Mesendoderm (in vitro differentiated cells): Measurements from ENCODE around the gene CFAP221.

Experiments used
- DNase-seq: peaks from one replicate; pipeline ENCODE4 v3.0.0; 2013
- H2AK5ac ChIP-seq: 2 replicates; pipeline ENCODE4 v1.6.1; 2013; ENCODE audit warnings: low read length, inconsistent platforms
- H2BK120ac ChIP-seq: 2 replicates; pipeline ENCODE4 v1.6.1; 2013; ENCODE audit warnings: low read depth, mild to moderate bottlenecking, low read length, moderate library complexity, mixed read lengths
- H2BK15ac ChIP-seq: replicated peaks from 2 replicates; pipeline ENCODE4 v1.6.1; 2013; ENCODE audit warnings: low read depth, mild to moderate bottlenecking, moderate library complexity
- H2BK5ac ChIP-seq: 2 replicates; pipeline ENCODE4 v1.6.1; 2013; ENCODE audit warnings: low read length, inconsistent platforms
- H3K18ac ChIP-seq: 2 replicates; pipeline ENCODE4 v1.6.1; 2013; ENCODE audit warnings: mild to moderate bottlenecking, low read length, mixed read lengths
- H3K23ac ChIP-seq: one replicate; pipeline ENCODE4 v1.6.1; 2013; ENCODE audit warnings: low read length
- H3K27ac ChIP-seq: 2 replicates; pipeline ENCODE4 v1.5.1; 2013; ENCODE audit warnings: low read depth, mild to moderate bottlenecking, inconsistent platforms, low read length, moderate library complexity
- H3K27me3 ChIP-seq: 2 replicates; pipeline ENCODE4 v1.6.1; 2013; ENCODE audit warnings: low read length, control low read depth, mild to moderate bottlenecking, inconsistent platforms; ENCODE audit not compliant: insufficient read depth, poor library complexity
- H3K36me3 ChIP-seq: 2 replicates; pipeline ENCODE4 v1.6.1; 2013; ENCODE audit warnings: low read length, inconsistent platforms; ENCODE audit not compliant: control insufficient read depth, insufficient read depth
- H3K4ac ChIP-seq: one replicate; pipeline ENCODE4 v1.6.1; 2013; ENCODE audit warnings: low read depth, mild to moderate bottlenecking, low read length, moderate library complexity
- H3K4me1 ChIP-seq: 2 replicates; pipeline ENCODE4 v1.6.1; 2013; ENCODE audit warnings: low read depth, low read length, inconsistent platforms; ENCODE audit not compliant: control insufficient read depth
- H3K4me2 ChIP-seq: 2 replicates; pipeline ENCODE4 v1.6.1; 2013; ENCODE audit warnings: low read length
- H3K4me3 ChIP-seq: 2 replicates; pipeline ENCODE4 v1.5.1; 2013; ENCODE audit warnings: mild to moderate bottlenecking, low read length
- H3K56ac ChIP-seq: one replicate; pipeline ENCODE4 v1.6.1; 2013; ENCODE audit warnings: low read length
- H3K79me1 ChIP-seq: 2 replicates; pipeline ENCODE4 v1.6.1; 2013; ENCODE audit warnings: low read length, inconsistent platforms
- H3K79me2 ChIP-seq: 2 replicates; pipeline ENCODE4 v1.6.1; 2013; ENCODE audit warnings: mild to moderate bottlenecking, low read length; ENCODE audit not compliant: control insufficient read depth, insufficient read depth
- H3K9ac ChIP-seq: 2 replicates; pipeline ENCODE4 v1.6.1; 2013; ENCODE audit warnings: low read length, inconsistent platforms
- H4K5ac ChIP-seq: one replicate; pipeline ENCODE4 v1.6.1; 2013; ENCODE audit warnings: low read length
- H4K8ac ChIP-seq: one replicate; pipeline ENCODE4 v1.6.1; 2013; ENCODE audit warnings: low read depth, mild to moderate bottlenecking, control low read depth, low read length, moderate library complexity
- WGBS: extraction: QIAGEN DNeasy Blood & Tissue Kit; methylation state at CpG from one replicate; pipeline ENCODE4 v1.1.7; 2013; ENCODE audit warnings: low lambda C conversion rate, missing lambda C conversion rate; ENCODE audit not compliant: insufficient coverage; ENCODE audit errors: extremely low coverage; 5-methylcytosine and 5-hydroxymethylcytosine counted together

The CFAP221 gene

GRCh38 chr2:119698246-119698645, 154.0 kb downstream of the CFAP221 start:
- no peak overlapping the region for H3K4me3 ChIP-seq
- no peak overlapping the region for H3K9ac ChIP-seq
- H3K36me3 ChIP-seq: no peaks in the 10 kb centered on the region
- H4K8ac ChIP-seq: no peak overlapping the region
- no peaks in the 10 kb centered on the region for H3K79me1 ChIP-seq
- no peak overlapping the region for H3K23ac ChIP-seq
- no peak overlapping the region for H2BK15ac ChIP-seq
- H4K5ac ChIP-seq: no peak overlapping the region
- no peaks in the 10 kb centered on the region for H3K27me3 ChIP-seq
- DNase-seq: no peak
- no peak overlapping the region for H2AK5ac ChIP-seq
- no peak overlapping the region for H3K18ac ChIP-seq
- H2BK120ac ChIP-seq: no peak overlapping the region
- H3K4ac ChIP-seq: no peak overlapping the region
- H2BK5ac ChIP-seq: no peak overlapping the region
- H3K79me2 ChIP-seq: no peaks in the 10 kb centered on the region
- no peak overlapping the region for H3K27ac ChIP-seq
- peaks cover 2% of the 10 kb centered on the region for H3K4me1 ChIP-seq
- no CpG with 5 or more reads among the region's 3 CpGs for WGBS
- H3K56ac ChIP-seq: no peak overlapping the region
- H3K4me2 ChIP-seq: no peak overlapping the region

DNA sequence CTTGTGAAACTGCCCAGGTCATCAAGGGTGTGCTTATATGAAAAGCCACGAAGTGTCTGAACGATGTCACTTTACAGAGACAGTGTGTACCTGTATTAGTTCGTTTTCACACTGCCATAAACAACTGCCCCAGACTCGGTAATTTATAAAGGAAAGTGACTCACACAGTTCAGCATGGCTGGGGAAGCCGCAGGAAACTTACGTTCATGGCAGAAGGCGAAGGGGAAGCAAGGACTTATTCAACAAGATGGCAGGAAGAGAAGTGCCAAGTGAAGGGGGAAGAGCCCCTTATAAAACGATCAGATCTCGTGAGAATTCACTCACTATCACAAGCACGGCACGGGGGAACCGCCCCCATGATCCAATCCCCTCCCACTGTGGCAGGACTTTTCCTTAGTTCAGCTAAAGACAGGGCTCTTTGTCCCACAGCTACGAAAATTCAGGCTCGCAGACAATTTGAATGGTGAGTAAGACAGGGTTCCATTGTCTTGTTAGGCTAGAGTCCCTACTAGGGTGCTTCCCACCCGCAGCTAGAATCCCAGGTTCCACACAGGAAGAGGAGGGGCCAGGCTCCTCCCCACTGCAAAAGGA, 154.9 kb downstream of the CFAP221 start:
- Histone ChIP-seq H3K79me2 (no peaks in the 10 kb centered on the region), H3K23ac (no peak overlapping the region), H3K4me3 (no peak overlapping the region), H3K56ac (no peak overlapping the region), H4K5ac (no peak overlapping the region), H2BK5ac (no peak overlapping the region), H3K36me3 (no peaks in the 10 kb centered on the region), H2AK5ac (no peak overlapping the region), H2BK15ac (no peak overlapping the region), H4K8ac (no peak overlapping the region), H3K4ac (no peak overlapping the region), H3K79me1 (no peaks in the 10 kb centered on the region), H3K4me1 (peaks cover 2% of the 10 kb centered on the region), H2BK120ac (no peak overlapping the region), H3K9ac (no peak overlapping the region), H3K27ac (no peak overlapping the region), H3K4me2 (no peak overlapping the region), H3K27me3 (no peaks in the 10 kb centered on the region), H3K18ac (no peak overlapping the region)
- no CpG with 5 or more reads among the region's 15 CpGs for WGBS
- no peak for DNase-seq

DNA sequence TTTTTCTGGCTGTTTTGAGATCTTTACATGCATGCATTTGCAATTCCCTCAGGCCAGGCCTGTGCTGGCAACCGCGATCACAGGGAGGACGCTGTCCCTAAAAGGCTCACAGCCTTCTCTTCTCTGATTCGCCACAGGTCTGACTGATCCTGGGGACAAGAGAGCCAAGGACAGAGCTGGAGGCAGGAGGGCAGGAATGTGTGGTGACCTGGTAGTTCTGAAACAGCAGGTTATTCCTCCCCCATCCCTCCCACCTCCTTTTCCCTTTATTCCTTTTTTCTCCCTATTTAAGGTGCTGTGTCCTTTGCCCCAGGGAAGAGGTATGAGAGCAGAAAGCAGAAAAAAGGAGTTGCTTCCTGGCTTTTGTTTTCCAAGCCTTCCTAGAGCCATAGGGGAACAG, 156.6 kb downstream of the CFAP221 start:
- WGBS: no CpG with 5 or more reads among the region's 4 CpGs
- H2BK5ac ChIP-seq: no peak overlapping the region
- no peak overlapping the region for H4K5ac ChIP-seq
- H3K56ac ChIP-seq: peak overlapping the region; percentile 40
- no peak overlapping the region for H4K8ac ChIP-seq
- H3K23ac ChIP-seq: no peak overlapping the region
- H2AK5ac ChIP-seq: no peak overlapping the region
- H2BK15ac ChIP-seq: no peak overlapping the region
- H3K27me3 ChIP-seq: no peaks in the 10 kb centered on the region
- peak overlapping the region; percentile 67 for H3K27ac ChIP-seq
- H3K36me3 ChIP-seq: no peaks in the 10 kb centered on the region
- peak overlapping the region; percentile 65 for H3K18ac ChIP-seq
- H3K4me1 ChIP-seq: no peaks in the 10 kb centered on the region
- H2BK120ac ChIP-seq: no peak overlapping the region
- H3K79me1 ChIP-seq: no peaks in the 10 kb centered on the region
- peak overlapping the region; percentile 8 for H3K9ac ChIP-seq
- H3K79me2 ChIP-seq: no peaks in the 10 kb centered on the region
- H3K4me2 ChIP-seq: no peak overlapping the region
- no peak overlapping the region for H3K4ac ChIP-seq
- H3K4me3 ChIP-seq: no peak overlapping the region
- peak; percentile 87 for DNase-seq

- H3K4ac ChIP-seq: no peak overlapping the region
- H3K79me2 ChIP-seq: no peaks in the 10 kb centered on the region
- H3K23ac ChIP-seq: no peak overlapping the region
- H2AK5ac ChIP-seq: no peak overlapping the region
- H4K5ac ChIP-seq: no peak overlapping the region
- DNase-seq: no peak
- no peaks in the 10 kb centered on the region for H3K79me1 ChIP-seq
- no peak overlapping the region for H3K4me2 ChIP-seq
- H4K8ac ChIP-seq: no peak overlapping the region
- H3K56ac ChIP-seq: peak overlapping the region; percentile 40
- H3K4me3 ChIP-seq: no peak overlapping the region
- WGBS: no CpG with 5 or more reads among the region's 12 CpGs
- no peaks in the 10 kb centered on the region for H3K27me3 ChIP-seq
- no peaks in the 10 kb centered on the region for H3K4me1 ChIP-seq
- H3K9ac ChIP-seq: peak overlapping the region; percentile 8
- no peak overlapping the region for H2BK5ac ChIP-seq
- no peak overlapping the region for H2BK15ac ChIP-seq
- no peak overlapping the region for H2BK120ac ChIP-seq
- H3K27ac ChIP-seq: peak overlapping the region; percentile 67
- no peaks in the 10 kb centered on the region for H3K36me3 ChIP-seq
- peak overlapping the region; percentile 65 for H3K18ac ChIP-seq
Observed at GRCh38 chr2:119701352-119701751, 157.1 kb downstream of the CFAP221 start.

GRCh38 chr2:119702203-119702917, 158.1 kb downstream of the CFAP221 start:
- Histone ChIP-seq H3K4ac (no peak overlapping the region), H2BK120ac (no peak overlapping the region), H2BK15ac (no peak overlapping the region), H3K9ac (no peak overlapping the region), H3K36me3 (no peaks in the 10 kb centered on the region), H2AK5ac (no peak overlapping the region), H2BK5ac (no peak overlapping the region), H3K79me2 (no peaks in the 10 kb centered on the region), H3K4me1 (no peaks in the 10 kb centered on the region), H4K5ac (no peak overlapping the region), H3K79me1 (no peaks in the 10 kb centered on the region), H4K8ac (no peak overlapping the region), H3K4me2 (no peak overlapping the region), H3K18ac (no peak overlapping the region), H3K4me3 (no peak overlapping the region), H3K27me3 (no peaks in the 10 kb centered on the region), H3K23ac (no peak overlapping the region), H3K56ac (no peak overlapping the region), H3K27ac (no peak overlapping the region)
- no peak for DNase-seq
- no CpG with 5 or more reads among the region's 2 CpGs for whole genome bisulfite sequencing
